Mucosa of descending colon (tissue), 3 donors: ENCODE data around the gene MRPS24. TPM values are rescaled to one million over a fixed set of nuclear protein-coding genes. Genes with fewer than 3 reads are reported as not detected.

Experiments
- ATAC-seq: fragments of 200-7000 bp; cut with Tn5 transposase; one replicate; pipeline ENCODE4 v1.9.1; 2020; ENCODE audit warnings: mild to moderate bottlenecking, moderate library complexity
- DNase-seq, 3 donors: peaks; one replicate each; pipeline ENCODE4 v3.0.0-alpha.2; 2020
- H3K36me3 ChIP-seq: fragments of 200-600 bp; one replicate; pipeline ENCODE4 v1.8.0; 2021; ENCODE audit warnings: low read depth, mild to moderate bottlenecking
- H3K4me1 ChIP-seq: fragments of 200-600 bp; one replicate; pipeline ENCODE4 v1.8.0; 2021; ENCODE audit warnings: low read depth, mild to moderate bottlenecking
- H3K4me3 ChIP-seq: fragments of 200-600 bp; one replicate; pipeline ENCODE4 v1.8.0; 2021; ENCODE audit warnings: mild to moderate bottlenecking
- H3K9me3 ChIP-seq: fragments of 200-600 bp; one replicate; pipeline ENCODE4 v1.8.0; 2021; ENCODE audit warnings: mild to moderate bottlenecking
- intact Hi-C, 2 donors: fragments of 100-400 bp; cut with DNase I in 1 of 2; cut with micrococcal nuclease in 1 of 2; formaldehyde crosslinking; loops; one replicate each; pipeline versions ENCODE4 v1.11.0 to v1.11.1; 2022; cut with DNase I, micrococcal nuclease
- total RNA-seq, 3 donors: library from RNA; stranded (reverse); fragmentation: NEBNext Ultra II Directional in 2 of 3; extraction: Animal tissue kit (Norgen Biotek cat#: 25700) in 2 of 3; gene quantifications; one replicate each; pipeline versions ENCODE4 v1.2.1 to v1.2.4, GENCODE V29; 2021 to 2023
- TF ChIP-seq, protein P1 (sequence below): fragments of 200-600 bp; IDR thresholded peaks from one replicate; pipeline ENCODE4 v1.8.0; 2022; ENCODE audit warnings: antibody characterized with exemption, mild to moderate bottlenecking
- donor health status: DM: no; HTN: no; CAD: no; lungs with moderate emphysema.
- donor health status: DM: no; HTN: no; CAD: no.
- donor health status: DM: no; HTN: yes; CAD: no.

Gene MRPS24
- total RNA-seq, 3 donors from 2014 or later, result 86.4 to 93.1 (median 90.2) TPM

DNA sequence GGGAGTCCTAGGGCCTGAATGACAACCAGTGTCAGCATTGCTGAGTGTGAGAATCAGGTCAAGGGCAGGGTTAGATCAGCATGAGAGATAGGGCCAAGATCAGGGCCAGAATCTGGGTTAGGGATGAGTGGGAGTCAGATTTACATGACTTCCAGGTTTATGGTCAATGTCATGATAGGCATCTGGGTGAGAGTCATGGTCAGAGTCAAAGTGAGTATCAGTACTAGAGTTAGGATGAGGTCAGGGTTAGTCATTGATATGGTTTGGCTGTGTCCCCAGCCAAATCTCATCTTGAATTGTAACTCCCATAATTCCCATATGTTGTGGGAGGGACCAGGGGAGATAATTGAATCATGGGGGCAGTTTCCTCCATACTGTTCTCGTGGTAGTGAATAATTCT lies 12.3 kb downstream of the MRPS24 start:
- no peak for DNase-seq
- Histone ChIP-seq H3K9me3 (no peaks in the 10 kb centered on the region), H3K4me1 (no peaks in the 10 kb centered on the region), H3K4me3 (no peak overlapping the region), H3K36me3 (no peaks in the 10 kb centered on the region)
- TF ChIP-seq, protein P1, sequence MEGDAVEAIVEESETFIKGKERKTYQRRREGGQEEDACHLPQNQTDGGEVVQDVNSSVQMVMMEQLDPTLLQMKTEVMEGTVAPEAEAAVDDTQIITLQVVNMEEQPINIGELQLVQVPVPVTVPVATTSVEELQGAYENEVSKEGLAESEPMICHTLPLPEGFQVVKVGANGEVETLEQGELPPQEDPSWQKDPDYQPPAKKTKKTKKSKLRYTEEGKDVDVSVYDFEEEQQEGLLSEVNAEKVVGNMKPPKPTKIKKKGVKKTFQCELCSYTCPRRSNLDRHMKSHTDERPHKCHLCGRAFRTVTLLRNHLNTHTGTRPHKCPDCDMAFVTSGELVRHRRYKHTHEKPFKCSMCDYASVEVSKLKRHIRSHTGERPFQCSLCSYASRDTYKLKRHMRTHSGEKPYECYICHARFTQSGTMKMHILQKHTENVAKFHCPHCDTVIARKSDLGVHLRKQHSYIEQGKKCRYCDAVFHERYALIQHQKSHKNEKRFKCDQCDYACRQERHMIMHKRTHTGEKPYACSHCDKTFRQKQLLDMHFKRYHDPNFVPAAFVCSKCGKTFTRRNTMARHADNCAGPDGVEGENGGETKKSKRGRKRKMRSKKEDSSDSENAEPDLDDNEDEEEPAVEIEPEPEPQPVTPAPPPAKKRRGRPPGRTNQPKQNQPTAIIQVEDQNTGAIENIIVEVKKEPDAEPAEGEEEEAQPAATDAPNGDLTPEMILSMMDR, result no peak
- intact Hi-C loops, result no loop called here
- ATAC-seq, result no peak

GRCh38 chr7:43856316-43856715 lies 13.0 kb downstream of the MRPS24 start:
- DNase-seq (no peak), ATAC-seq (no peak)
- Histone ChIP-seq H3K4me1 (no peaks in the 10 kb centered on the region), H3K4me3 (no peak overlapping the region), H3K36me3 (no peaks in the 10 kb centered on the region), H3K9me3 (no peaks in the 10 kb centered on the region)
- TF ChIP-seq, protein P1, result no peak
- intact Hi-C loops, result no loop called here

DNA sequence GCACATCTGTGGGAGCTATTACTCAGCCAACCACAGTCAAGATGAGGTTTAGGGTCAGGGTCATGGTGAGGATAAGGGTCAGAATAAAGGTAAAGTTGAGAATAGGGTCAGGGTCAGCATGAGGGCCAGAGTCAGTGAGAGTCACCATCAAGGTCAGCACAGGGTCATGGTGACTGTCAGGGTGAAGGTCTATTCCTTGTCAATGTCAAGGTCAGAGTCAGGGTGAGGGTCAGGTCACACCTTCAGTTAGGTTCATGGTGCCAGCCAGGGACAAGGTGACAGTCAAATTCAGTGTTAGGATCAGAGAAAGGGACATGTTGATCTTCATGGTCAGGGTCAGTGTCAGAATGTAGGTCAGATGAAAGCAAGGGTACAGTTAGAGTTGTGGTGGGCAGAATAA lies 14.1 kb downstream of the MRPS24 start:
- H3K36me3 ChIP-seq, result no peaks in the 10 kb centered on the region
- H3K4me1 ChIP-seq, result no peaks in the 10 kb centered on the region
- H3K9me3 ChIP-seq, result no peaks in the 10 kb centered on the region
- DNase-seq (no peak), ATAC-seq (no peak)
- TF ChIP-seq, protein P1, result no peak
- intact Hi-C loops, result no loop called here
- H3K4me3 ChIP-seq, result no peak overlapping the region

DNA sequence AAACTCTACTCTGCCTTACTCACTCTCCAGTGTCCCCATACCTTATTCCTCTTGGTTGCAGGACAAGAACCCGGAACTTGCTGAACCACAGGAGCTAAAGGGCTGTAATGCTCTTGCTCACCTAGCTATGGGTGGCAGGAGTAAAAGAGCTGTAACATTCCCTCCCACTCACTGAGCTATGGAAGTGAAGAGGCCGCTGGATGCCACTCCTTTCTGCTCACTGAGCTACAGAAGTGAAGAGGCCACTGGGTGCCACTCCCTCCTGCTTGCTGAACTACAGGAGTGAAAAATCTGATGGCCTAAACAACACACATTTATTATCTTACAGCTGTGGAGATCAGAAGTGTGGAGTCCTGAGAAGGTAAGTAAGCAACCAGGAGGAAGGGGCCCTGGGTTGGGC lies 17.5 kb downstream of the MRPS24 start:
- Histone ChIP-seq H3K4me3 (no peak overlapping the region), H3K9me3 (no peaks in the 10 kb centered on the region), H3K36me3 (no peaks in the 10 kb centered on the region), H3K4me1 (no peaks in the 10 kb centered on the region)
- ATAC-seq, result no peak
- TF ChIP-seq, protein P1, result no peak
- DNase-seq, result no peak
- intact Hi-C loops, result no loop called here

- Histone ChIP-seq H3K36me3 (no peaks in the 10 kb centered on the region), H3K4me3 (no peak overlapping the region), H3K9me3 (no peaks in the 10 kb centered on the region), H3K4me1 (no peaks in the 10 kb centered on the region)
- TF ChIP-seq, protein P1, result no peak
- intact Hi-C loops, result no loop called here
- ATAC-seq, result no peak
- DNase-seq, result no peak
Measured at GRCh38 chr7:43850348-43851116, 18.8 kb downstream of the MRPS24 start.

DNA sequence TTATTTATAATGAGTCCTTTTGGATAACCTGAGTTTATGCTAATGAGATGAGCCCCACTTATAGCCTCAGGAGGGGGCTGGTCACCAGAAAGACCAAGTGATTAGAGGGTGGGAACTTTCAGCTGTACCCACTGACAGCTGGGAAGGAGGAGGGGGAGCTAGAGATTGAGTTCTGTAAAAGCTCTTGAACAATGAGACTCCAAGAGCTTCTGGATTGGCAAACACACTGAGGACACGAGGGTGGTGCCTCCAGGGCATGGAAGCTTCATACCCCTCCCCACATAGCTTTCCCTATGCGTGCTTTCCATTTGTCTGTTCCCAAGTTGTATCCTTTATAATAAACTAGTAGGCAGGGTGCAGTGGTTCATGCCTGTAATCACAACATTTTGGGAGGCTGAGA lies 20.3 kb downstream of the MRPS24 start:
- H3K9me3 ChIP-seq, result no peaks in the 10 kb centered on the region
- DNase-seq, result no peak
- intact Hi-C loops, result no loop called here
- TF ChIP-seq, protein P1, result no peak
- no peaks in the 10 kb centered on the region for H3K36me3 ChIP-seq
- H3K4me3 ChIP-seq, result no peak overlapping the region
- no peaks in the 10 kb centered on the region for H3K4me1 ChIP-seq
- ATAC-seq, result no peak
